BLaER1 treated with 17β-estradiol and CSF1 and Interleukin-3, amounts not matched to agents 10 nM and 100 nM (cell line): ENCODE data around the gene PCDHGB1.

Source experiments
- H3K27ac ChIP-seq, 11 experiments: shearing (Covaris generic); formaldehyde crosslinking; 2 replicates each; pipeline ENCODE4 v1.8.1; 2022
- H3K27me3 ChIP-seq, 11 experiments: shearing (Covaris generic); formaldehyde crosslinking; 2 replicates each; pipeline ENCODE4 v1.8.1; 2022
- H3K36me3 ChIP-seq, 11 experiments: shearing (Covaris generic); formaldehyde crosslinking; 2 replicates each; pipeline ENCODE4 v1.8.1; 2022
- H3K4me1 ChIP-seq, 10 experiments: shearing (Covaris generic); formaldehyde crosslinking; 2 replicates each; pipeline ENCODE4 v1.8.1; 2022
- H3K4me2 ChIP-seq, 11 experiments: shearing (Covaris generic); formaldehyde crosslinking; 2 replicates each; pipeline ENCODE4 v1.8.1; 2022
- H3K4me3 ChIP-seq, 10 experiments: shearing (Covaris generic); formaldehyde crosslinking; 2 replicates each; pipeline ENCODE4 v1.8.1; 2022
- H3K9ac ChIP-seq, 11 experiments: shearing (Covaris generic); formaldehyde crosslinking; 2 replicates each; pipeline ENCODE4 v1.8.1; 2022
- H3K9me3 ChIP-seq, 11 experiments: shearing (Covaris generic); formaldehyde crosslinking; replicated peaks in 1 of 11; 2 replicates each; pipeline ENCODE4 v1.8.1; 2022
- H4K20me1 ChIP-seq, 11 experiments: shearing (Covaris generic); formaldehyde crosslinking; 2 replicates each; pipeline ENCODE4 v1.8.1; 2022
- Cebpa-rat ChIP-seq, 11 experiments: shearing (Covaris generic); IDR thresholded peaks; 2 replicates each; pipeline ENCODE4 v1.8.1; 2022

The PCDHGB1 gene

DNA sequence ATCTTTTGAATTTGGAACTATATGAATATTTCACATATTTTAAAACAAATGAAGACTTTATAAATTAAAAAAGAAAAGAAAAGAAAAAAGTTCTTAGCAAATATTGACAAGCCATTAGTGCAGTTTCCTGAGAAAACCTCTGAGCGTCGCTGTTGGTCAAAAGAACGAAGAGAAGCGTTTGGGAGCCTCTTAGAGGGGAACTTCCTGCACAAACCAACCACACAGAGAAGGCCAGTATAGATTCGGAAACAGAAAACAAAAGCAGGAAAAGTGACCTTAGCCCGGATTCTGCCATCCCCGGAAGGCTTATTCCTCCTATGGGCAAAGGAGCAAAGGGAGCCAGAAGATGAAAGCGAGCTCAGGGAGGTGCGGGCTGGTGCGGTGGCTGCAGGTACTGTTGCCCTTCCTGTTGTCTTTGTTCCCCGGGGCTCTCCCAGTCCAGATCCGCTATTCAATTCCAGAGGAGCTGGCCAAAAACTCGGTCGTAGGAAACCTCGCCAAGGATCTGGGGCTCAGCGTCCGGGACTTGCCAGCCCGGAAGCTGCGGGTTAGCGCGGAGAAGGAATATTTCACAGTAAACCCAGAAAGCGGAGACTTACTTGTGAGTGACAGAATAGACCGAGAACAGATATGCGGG, 10.0 kb downstream of the PCDHGB1 start, which contains the start of gene PCDHGB2:
PCDHGB2 (plus strand) TSS at position 205 of the 637 bp plus-strand sequence; CDS start at position 347, 142 bp downstream.
- Histone ChIP-seq H3K9ac (no peak within 1 kb of the TSS), H3K27me3 (no peaks in the 10 kb centered on the region), H3K4me3 (peak within 1 kb of the TSS in 8 of 10 experiments; percentile 9 to 44 (median 28); a peak in 7 of 20 replicates), H3K9me3 (peaks cover 74 to 97% (median 89%) of the 10 kb centered on the region in 11 experiments), H3K36me3 (peaks cover 0 to 8% (median 0%) of the 10 kb centered on the region in 11 experiments; a peak in 2 of 22 replicates), H4K20me1 (no peaks in the 10 kb centered on the region), H3K4me2 (no peak within 1 kb of the TSS), H3K27ac (peak within 1 kb of the TSS in 1 of 11 experiments; percentile 15; a peak in 1 of 22 replicates), H3K4me1 (no peaks in the 10 kb centered on the region; a peak in 1 of 20 replicates)
- TF ChIP-seq Cebpa-rat (IDR thresholded peaks at IDR 0.05), result no peak

DNA sequence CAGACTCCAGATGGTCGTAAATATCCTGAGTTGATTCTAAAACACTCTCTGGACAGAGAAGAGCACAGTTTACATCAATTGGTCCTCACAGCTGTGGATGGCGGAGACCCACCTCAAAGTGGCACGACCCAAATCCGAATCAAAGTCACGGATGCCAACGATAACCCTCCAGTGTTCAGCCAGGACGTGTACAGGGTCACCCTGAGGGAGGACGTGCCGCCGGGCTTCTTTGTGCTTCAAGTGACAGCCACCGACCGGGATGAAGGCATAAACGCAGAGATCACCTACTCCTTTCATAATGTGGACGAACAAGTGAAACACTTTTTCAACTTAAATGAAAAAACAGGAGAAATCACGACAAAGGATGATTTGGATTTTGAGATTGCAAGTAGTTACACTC, 10.8 kb downstream of the PCDHGB1 start:
- H3K4me2 ChIP-seq, result no peak overlapping the region
- no peaks in the 10 kb centered on the region for H3K27me3 ChIP-seq
- H3K27ac ChIP-seq, result no peak overlapping the region
- peaks cover 0 to 4% (median 0%) of the 10 kb centered on the region in 11 experiments; a peak in 2 of 22 replicates for H3K36me3 ChIP-seq
- H3K9me3 ChIP-seq, result peaks cover 74 to 97% (median 89%) of the 10 kb centered on the region in 11 experiments
- H4K20me1 ChIP-seq, result no peaks in the 10 kb centered on the region
- H3K9ac ChIP-seq, result no peak overlapping the region
- no peak for TF ChIP-seq Cebpa-rat (IDR thresholded peaks at IDR 0.05)
- H3K4me3 ChIP-seq, result no peak overlapping the region
- no peaks in the 10 kb centered on the region; a peak in 1 of 20 replicates for H3K4me1 ChIP-seq

DNA sequence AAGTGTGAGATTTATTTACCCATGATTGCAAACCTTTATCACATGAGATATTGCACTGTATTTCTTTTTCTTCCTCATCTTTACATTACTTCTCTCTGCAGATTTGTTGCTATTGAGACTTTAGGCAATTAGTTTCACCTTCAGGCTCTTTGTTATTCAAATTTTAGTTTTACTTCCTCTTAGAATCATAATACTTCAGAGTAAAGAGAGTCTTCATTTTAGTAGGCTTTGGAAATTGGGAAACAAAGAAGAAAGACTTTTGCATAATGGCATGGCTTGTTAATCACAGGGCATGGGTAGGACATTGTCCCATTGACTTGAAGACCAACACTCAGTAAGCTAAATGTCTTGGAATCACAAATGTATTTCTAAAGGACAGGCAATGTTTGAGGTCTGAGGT, 12.8 kb downstream of the PCDHGB1 start:
- Histone ChIP-seq H3K27me3 (no peaks in the 10 kb centered on the region), H3K36me3 (peaks cover 0 to 6% (median 0%) of the 10 kb centered on the region in 11 experiments; a peak in 3 of 22 replicates), H3K27ac (no peak overlapping the region), H3K4me1 (no peaks in the 10 kb centered on the region; a peak in 1 of 20 replicates), H3K4me3 (no peak overlapping the region), H3K4me2 (no peak overlapping the region), H4K20me1 (no peaks in the 10 kb centered on the region), H3K9me3 (peaks cover 75 to 97% (median 85%) of the 10 kb centered on the region in 11 experiments), H3K9ac (no peak overlapping the region)
- TF ChIP-seq Cebpa-rat (IDR thresholded peaks at IDR 0.05), result no peak

DNA sequence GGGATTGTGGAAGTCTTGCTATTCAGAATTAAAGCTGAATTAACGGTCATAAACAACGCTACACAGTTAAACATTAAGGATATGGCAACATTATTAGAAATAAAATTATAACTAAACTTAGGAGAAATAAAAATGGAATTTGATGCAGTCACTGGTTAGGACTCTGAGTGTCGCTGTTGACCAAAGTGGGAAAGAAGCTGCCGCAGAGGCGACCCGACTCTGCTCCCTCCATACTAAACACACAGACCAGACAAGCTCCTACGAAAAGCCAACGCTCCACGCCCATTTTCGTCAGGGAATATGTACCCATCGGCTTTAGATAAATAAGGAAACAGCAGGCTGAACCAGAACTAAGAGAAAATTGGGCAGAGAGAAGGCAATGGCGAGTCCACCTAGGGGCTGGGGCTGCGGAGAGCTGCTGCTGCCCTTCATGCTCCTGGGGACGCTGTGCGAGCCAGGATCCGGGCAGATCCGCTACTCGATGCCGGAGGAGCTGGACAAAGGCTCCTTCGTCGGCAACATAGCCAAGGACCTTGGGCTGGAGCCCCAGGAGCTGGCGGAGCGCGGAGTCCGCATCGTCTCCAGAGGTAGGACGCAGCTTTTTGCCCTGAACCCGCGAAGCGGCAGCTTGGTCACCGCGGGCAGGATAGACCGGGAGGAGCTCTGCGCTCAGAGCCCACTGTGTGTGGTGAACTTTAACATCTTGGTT, 14.2 kb downstream of the PCDHGB1 start, which contains the start of gene PCDHGA5:
PCDHGA5 (plus strand) TSS at position 211 of the 709 bp plus-strand sequence; CDS start at position 380, 169 bp downstream.
- Histone ChIP-seq H3K4me2 (no peak within 1 kb of the TSS), H3K4me1 (no peaks in the 10 kb centered on the region; a peak in 1 of 20 replicates), H4K20me1 (no peaks in the 10 kb centered on the region), H3K27me3 (no peaks in the 10 kb centered on the region), H3K27ac (no peak within 1 kb of the TSS), H3K9me3 (peaks cover 75 to 85% (median 79%) of the 10 kb centered on the region in 11 experiments), H3K36me3 (peaks cover 0 to 6% (median 0%) of the 10 kb centered on the region in 11 experiments; a peak in 3 of 22 replicates), H3K9ac (no peak within 1 kb of the TSS), H3K4me3 (no peak within 1 kb of the TSS)
- no peak for TF ChIP-seq Cebpa-rat (IDR thresholded peaks at IDR 0.05)

DNA sequence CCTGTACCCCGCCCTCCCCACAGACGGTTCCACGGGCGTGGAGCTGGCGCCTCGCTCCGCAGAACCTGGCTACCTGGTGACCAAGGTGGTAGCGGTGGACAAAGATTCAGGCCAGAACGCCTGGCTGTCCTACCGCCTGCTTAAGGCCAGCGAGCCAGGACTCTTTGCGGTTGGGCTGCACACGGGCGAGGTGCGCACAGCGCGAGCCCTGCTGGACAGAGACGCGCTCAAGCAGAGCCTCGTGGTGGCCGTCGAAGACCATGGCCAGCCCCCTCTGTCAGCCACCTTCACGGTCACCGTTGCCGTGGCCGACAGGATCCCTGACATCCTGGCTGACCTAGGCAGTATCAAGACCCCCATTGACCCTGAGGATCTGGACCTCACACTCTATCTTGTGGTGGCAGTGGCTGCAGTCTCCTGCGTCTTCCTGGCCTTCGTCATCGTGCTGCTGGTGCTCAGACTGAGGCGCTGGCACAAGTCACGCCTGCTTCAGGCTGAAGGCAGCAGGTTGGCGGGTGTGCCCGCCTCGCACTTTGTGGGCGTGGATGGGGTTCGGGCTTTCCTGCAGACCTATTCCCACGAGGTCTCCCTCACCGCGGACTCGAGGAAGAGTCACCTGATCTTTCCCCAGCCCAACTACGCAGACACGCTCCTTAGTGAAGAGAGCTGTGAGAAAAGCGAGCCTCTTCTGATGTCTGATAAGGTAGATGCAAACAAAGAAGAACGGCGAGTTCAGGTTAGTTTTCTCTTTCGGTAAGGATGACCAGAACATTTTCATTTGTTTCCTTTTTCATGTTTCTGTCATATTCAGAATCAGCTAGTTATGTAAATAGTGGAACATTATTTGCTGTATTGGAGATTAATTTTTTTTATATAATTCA, 16.4 kb downstream of the PCDHGB1 start:
- Histone ChIP-seq H3K27ac (no peak overlapping the region), H3K9ac (no peak overlapping the region), H4K20me1 (no peaks in the 10 kb centered on the region), H3K9me3 (peaks cover 73 to 84% (median 75%) of the 10 kb centered on the region in 11 experiments), H3K4me3 (peak overlapping the region in 2 of 10 experiments; percentile 1 to 40; a peak in 2 of 20 replicates), H3K4me1 (no peaks in the 10 kb centered on the region; a peak in 1 of 20 replicates), H3K4me2 (no peak overlapping the region), H3K36me3 (peaks cover 0 to 6% (median 0%) of the 10 kb centered on the region in 11 experiments; a peak in 3 of 22 replicates), H3K27me3 (peaks cover 0 to 6% (median 0%) of the 10 kb centered on the region in 11 experiments; a peak in 2 of 22 replicates)
- TF ChIP-seq Cebpa-rat (IDR thresholded peaks at IDR 0.05), result no peak

DNA sequence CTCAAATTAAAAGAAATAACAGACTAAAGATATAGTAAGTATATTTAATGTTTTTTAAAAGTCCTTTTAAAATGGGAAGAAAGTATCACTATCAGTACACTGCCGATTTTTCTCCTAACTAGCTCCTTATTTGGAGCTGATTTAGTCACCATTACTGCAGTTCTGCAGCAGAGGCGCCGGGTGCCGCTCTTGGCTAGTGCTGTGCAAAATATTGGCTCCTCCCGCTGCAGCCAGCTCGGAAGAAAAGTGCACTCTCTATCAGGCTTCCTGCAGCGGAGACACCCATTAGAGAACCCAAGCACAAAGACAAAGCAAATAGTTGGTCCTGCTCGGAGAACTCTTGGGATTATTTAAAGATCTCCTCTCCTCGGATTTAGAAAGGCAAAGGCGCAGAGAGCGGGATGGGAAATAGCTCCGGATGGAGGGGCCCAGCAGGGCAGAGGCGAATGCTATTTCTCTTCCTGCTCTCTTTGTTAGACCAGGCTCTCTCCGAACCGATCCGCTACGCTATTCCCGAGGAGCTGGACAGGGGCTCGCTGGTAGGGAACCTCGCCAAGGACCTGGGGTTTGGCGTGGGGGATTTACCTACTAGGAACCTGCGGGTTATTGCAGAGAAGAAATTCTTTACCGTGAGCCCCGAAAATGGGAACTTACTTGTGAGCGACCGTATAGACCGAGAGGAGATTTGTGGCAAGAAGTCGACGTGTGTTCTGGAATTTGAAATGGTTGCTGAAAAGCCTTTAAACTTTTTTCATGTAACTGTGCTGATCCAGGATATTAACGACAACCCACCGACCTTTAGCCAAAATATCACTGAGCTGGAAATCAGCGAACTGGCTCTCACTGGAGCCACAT, 20.3 kb downstream of the PCDHGB1 start, which contains the start of gene PCDHGB3:
PCDHGB3 (plus strand) TSS at position 249 of the 855 bp plus-strand sequence; CDS start at position 402, 153 bp downstream.
- H3K36me3 ChIP-seq, result peaks cover 0 to 9% (median 0%) of the 10 kb centered on the region in 11 experiments; a peak in 5 of 22 replicates
- H3K27me3 ChIP-seq, result peaks cover 0 to 6% (median 0%) of the 10 kb centered on the region in 11 experiments; a peak in 2 of 22 replicates
- no peak within 1 kb of the TSS for H3K27ac ChIP-seq
- H3K4me1 ChIP-seq, result no peaks in the 10 kb centered on the region
- no peak for TF ChIP-seq Cebpa-rat (IDR thresholded peaks at IDR 0.05)
- H3K4me3 ChIP-seq, result no peak within 1 kb of the TSS; a peak in 1 of 20 replicates
- peaks cover 74 to 85% (median 77%) of the 10 kb centered on the region in 11 experiments for H3K9me3 ChIP-seq
- no peak within 1 kb of the TSS for H3K9ac ChIP-seq
- no peak within 1 kb of the TSS for H3K4me2 ChIP-seq
- no peaks in the 10 kb centered on the region for H4K20me1 ChIP-seq

DNA sequence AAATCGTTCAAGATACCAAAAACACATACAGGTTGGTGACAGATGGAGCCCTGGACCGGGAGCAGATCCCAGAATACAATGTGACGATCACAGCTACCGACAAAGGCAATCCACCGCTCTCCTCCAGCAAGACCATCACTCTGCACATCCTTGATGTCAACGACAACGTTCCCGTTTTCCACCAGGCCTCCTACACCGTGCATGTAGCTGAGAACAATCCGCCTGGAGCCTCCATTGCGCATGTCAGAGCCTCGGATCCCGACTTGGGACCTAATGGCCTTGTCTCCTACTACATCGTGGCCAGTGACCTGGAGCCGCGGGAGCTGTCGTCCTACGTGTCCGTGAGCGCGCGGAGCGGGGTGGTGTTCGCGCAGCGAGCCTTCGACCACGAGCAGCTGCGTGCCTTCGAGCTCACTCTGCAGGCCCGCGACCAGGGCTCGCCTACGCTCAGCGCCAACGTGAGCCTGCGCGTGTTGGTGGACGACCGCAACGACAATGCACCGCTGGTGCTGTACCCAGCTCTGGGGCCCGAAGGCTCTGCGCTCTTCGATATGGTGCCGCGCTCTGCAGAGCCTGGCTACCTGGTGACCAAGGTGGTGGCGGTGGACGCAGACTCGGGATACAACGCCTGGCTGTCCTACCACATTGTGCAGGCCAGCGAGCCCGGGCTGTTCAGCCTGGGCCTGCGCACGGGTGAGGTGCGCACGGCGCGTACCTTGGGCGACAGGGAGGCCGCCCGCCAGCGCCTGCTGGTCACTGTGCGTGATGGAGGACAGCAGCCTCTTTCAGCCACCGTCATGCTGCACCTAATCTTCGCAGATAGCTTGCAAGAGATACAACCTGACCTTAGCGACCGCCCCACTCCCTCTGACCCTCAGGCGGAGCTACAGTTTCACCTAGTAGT, 21.9 kb downstream of the PCDHGB1 start:
- Histone ChIP-seq H3K4me1 (no peaks in the 10 kb centered on the region), H4K20me1 (no peaks in the 10 kb centered on the region), H3K36me3 (peaks cover 0 to 9% (median 0%) of the 10 kb centered on the region in 11 experiments; a peak in 4 of 22 replicates), H3K4me2 (no peak overlapping the region), H3K9me3 (peaks cover 73 to 85% (median 77%) of the 10 kb centered on the region in 11 experiments), H3K4me3 (no peak overlapping the region; a peak in 1 of 20 replicates), H3K27ac (no peak overlapping the region), H3K9ac (no peak overlapping the region), H3K27me3 (peaks cover 0 to 6% (median 0%) of the 10 kb centered on the region in 11 experiments; a peak in 2 of 22 replicates)
- TF ChIP-seq Cebpa-rat (IDR thresholded peaks at IDR 0.05), result no peak
